DMS153 treated with DMSO at 0.1 percent for 48 hours (cell line): Measurements from ENCODE around the gene DCBLD2.

Experiments
- DNase-seq: peaks from one replicate; lab custom pipeline; 2025; ENCODE audit not compliant: unreplicated experiment; lab: John Stamatoyannopoulos, UW

Gene DCBLD2

DNA sequence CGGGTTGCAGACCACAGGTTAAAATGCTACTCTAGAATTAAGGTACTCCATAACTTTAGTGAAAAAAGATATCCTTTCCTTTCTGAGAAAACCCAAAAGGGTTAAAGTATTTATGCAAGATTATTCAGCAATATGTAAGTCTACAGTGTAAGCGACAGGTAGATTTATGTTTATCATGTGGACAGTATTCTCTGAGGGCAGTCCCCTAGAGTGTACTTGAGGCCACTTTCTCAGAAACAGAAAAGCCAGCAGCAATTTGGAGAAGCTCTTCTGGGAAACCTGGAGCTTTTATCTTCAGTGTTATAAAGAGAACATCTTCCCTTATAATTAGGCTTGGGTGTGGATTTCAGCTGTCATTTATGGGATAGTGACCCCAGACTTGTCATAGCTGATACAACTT is 129.5 kb downstream of the DCBLD2 start:
- DNase-seq, result no peak

DNA sequence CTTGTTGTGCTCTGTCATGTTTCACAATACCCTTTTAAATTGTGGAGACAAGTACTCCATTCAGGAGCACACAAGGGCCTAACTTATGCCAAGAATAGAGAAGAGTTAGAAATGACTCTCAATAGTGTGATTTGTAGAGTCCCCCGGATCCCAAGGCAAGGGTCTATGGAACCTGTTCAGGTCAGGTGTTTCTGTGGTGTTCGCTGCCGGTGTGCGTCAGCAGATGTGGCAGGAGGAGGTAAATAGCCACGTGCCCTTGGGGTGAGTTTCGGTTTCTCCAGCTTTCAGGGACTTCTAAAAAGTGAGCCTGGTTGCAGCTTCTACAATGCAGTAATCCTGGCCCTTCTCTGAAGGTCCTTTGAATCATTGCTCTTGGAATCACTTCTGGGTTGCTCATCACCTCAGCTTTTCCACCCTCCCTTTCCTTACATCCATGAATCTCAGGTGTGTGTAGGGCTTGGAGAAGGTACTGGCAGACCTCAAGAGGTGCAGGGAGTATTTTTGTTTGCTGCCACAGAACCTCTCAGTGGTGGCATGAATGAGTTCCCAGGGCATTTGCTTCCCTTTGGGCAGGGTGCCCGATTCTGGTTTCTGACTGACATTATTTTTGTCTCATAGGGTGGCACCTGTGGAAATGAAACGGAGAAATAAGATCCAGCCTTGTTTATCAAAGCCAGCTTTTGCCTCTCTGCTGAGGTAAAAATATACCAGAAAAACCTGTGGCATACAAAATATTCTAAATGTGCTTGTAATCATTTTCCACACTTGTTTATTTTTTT is 131.0 kb downstream of the DCBLD2 start:
- DNase-seq, result no peak

DNA sequence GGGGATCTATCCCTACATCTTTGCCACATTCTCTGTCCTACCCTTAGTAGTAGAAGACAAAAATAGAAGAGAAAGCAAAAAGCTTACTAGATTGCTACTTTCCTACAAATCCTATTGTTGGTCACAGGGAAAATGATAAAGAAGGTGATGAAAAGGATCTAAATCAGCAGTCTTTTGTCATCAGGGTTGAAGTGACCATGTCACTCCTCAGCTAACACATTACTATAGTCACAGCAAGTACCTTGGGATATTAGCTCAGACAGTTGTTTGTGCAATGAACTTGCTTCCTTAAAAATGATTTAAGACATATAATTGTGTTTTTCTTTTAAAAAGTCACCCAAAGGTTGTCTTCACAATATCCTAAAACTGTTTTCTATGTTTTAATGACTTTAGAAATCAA is 132.0 kb downstream of the DCBLD2 start:
- DNase-seq, result no peak

DNA sequence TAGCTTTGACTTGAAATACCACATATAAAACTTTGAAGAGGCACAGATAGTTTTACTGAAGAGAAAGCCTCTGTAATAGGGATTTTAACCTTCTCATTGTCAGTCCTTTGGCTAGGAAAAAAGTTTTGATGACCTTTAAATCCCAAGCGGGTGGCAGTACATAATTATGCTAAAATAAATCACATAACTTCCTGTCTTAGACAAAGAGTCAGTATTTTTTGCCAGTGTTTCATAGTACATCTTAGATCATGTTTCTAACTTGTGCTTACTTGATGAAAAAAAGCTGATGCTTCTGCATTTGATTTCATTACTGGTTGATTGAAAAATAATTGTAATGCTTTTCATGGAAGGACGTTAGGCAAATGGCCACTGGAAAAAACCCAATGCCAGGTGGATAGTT is 132.5 kb downstream of the DCBLD2 start:
- no peak for DNase-seq

DNA sequence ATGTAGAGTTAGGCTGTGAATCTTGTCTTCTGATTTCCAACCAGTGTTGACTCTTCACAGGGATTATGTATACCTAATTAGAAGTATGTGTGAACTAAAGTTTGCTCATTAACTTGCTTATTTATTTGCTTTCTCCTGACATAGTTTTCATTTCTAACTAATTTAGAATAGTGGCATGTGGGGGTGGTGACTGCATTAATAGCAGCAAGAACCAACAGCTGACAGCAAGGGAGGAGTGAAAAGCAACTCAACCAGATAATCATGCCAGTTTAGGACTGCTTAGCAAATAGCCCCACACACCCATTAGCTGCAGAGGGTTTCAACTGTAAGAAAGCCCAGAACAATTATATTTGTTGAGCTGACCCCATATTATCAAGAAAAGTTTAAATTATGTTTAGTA is 134.6 kb downstream of the DCBLD2 start:
- no peak for DNase-seq

DNA sequence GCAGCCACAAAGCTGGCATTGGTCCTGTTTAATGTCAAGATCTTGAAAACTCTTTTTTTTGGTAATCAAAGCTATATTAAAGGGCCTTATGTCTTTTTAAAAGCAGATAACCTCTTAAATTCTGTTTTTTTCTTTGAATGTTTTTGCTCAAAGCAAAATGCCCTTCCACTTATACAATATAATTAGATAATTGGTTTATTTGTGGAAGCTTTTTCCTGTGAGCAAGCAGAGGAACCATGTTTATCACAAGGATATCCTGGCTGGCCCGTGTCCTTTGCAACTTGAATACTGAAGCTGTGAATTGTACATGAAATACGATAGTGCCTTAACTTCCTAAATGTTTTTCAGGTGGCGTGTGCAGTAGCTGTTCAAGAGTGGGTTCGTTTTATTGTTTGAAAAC is 135.8 kb downstream of the DCBLD2 start:
- no peak for DNase-seq

DNA sequence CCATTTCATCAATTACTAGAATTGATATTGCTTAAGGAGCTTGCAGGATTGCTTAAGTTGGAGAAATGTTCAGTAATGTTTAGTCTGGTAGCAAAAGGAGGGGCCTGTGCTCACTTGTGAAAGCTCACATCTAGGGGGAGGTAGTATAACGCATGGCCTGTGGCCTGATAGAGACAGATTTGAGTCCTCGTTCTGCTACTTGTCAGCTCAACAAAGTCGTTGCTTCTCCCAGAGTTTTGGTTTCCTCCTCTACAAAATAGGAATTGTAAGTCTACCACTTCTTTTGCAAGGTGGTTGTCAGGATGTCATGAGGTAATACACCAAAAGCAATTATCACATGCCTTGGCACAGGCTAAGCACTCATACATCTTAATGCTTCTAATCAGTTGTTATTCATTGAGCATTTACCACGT is 137.0 kb downstream of the DCBLD2 start:
- DNase-seq, result no peak

DNA sequence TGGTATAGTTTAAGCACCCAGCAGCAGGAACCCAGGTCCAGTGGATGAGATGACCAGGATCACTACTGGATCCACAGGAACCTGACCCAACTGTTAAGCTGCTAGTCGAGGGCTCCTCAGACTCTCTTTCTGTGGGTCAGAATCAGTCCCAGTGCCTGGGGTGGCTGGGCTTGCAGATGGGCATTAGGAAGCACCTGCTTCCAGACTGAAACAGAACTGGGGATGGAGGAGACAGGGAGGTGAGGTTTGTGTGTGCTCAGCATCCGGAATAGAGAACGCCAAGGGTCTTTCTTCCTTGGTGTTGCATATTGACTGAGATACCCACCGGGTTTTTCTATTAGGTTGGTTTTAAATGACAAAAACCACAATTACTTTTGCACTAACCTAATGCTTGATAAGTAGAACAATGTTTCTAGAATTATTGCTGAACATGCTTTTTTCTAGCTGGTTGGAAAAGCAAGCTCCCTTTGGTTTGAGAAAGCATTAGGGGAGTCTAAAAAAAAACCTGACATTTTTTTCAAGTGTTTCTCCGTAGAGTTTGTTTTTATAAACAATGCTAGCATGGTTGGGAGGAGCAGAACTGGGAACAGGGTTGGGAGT is 137.6 kb downstream of the DCBLD2 start:
- no peak for DNase-seq

DNA sequence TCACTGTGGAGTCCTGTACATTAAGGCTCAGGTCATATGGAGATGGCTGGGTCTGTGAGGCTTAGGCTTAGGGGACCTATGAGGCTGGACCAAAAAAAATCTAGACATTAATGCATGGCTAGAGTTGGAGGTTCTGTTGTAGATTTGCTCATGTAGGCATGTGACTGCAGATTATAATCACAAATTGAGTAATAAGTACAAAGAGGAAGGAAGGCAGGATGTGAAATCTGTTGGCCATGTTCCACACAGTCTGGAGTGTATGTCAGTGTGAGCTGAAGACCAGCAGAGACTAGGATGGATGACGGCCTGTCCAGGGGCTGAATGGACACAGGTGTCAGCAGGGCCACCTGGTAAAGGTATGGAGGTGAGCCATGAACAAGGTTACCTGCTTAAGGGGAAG is 138.4 kb downstream of the DCBLD2 start, which contains the start of gene ST3GAL6:
TSS of gene ST3GAL6 (plus strand) at position 265 of the 400 bp plus-strand sequence. CDS start 5,101 bp downstream, outside the sequence.
- no peak for DNase-seq

DNA sequence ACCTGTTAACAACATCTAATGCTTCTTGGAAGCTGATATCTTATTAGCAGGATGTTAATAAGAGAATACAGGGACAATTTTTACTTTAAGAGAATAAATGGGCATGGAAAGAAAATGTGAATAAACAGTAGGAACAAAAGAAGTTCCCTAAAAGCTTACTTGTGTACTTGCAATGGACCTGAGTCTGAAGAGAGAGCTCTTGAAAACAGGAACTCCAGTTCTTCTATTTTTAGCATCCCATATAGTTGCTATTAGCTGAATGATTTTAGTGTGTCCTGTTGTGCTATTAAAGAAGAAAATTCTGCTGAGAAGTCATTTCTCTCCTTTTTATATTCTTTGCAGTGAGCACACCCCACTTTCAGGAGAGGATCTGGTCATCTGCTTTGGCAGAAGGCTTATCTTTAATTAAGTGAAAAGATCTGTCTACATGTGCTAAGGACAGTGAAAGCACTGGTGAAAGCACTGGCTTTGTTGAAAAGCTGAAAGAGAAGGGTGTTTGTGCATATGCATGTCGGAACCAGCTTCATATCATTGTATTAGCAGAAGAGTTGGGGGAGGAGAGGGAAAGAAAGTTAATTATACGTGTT is 139.8 kb downstream of the DCBLD2 start:
- DNase-seq, result no peak

DNA sequence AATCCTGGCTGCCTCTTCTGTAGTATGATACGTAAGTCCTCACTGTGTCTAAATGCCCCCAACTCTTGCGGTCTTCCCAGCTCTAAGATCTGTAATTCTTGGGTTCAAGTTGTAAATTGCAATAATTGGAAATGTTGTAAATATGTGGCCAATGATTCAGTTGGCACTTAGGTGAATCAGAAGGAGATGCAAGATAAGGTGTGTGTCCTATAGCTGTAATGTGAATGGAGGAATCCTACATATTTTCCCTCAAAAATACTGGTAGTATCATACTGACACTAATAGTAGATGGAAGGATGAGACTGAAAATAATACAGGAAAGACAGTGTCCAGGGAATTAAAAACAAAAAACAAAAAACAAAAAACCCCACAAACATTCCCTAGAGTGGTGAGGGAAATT is 141.9 kb downstream of the DCBLD2 start:
- DNase-seq, result no peak

DNA sequence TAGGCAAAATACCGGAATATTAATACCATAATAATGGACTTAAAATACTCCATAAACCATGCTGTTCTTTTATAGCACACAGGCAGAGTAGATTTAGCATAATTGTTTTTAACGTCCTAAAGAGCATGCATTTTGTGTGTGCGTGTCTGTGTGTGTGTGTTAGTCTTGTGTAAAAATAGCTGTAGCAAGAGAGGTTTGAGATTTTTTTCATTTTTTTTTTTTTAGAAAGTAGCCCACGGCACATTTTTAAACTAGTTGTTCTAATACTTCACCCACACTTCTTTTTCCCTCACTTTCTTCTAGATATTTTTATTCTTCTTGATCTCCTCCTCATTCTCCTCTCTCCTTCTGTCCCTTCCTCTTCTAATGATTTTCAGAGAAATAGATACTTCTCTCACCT is 145.9 kb downstream of the DCBLD2 start:
- no peak for DNase-seq

DNA sequence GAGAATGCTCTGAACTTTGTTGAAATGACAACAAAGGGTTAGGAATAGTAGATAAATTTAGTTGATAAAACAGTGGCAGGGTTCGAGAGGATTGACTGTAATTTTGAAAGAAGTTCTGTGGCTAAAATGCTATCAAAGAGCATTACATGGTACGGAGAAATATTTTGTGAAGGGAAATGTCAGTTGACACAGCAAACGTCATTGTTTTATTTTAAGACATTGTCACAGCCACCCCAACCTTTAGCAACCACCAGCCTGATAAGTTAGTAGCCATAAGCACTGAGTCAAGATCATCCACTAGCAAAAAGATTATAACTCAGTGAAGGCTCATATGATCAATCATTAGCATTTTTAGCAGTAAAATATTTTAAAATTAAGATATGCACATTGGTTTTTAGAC is 147.0 kb downstream of the DCBLD2 start:
- DNase-seq, result no peak

DNA sequence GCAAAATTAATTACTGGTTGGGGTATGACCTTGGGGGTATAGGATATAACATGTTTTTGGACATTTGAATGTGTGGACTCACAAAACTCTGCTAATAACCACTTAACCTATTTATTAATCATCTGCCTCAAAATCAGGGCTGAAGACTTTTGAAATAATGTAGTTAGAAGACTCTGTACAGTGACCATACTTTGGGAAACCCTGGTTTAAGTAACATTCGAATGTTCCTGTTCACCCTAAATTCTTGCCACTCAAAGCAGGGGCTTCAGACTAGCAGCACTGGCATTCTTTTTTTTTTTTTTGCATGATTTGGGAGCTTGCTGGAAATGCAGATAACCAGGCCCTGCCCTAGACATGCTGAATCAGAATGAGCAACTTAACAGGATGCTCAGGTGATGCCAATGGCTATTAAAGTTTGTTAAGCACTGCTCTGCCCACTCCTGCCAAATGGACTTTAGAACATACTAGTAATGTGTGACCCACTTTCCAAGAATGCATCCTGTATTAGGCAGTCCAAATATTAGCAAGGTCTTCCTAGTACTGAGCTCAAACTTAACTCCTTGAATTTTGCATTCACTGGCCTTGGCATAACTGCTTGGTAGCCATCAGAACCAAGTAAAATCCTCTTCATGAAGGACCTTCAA is 151.1 kb downstream of the DCBLD2 start:
- no peak for DNase-seq

DNA sequence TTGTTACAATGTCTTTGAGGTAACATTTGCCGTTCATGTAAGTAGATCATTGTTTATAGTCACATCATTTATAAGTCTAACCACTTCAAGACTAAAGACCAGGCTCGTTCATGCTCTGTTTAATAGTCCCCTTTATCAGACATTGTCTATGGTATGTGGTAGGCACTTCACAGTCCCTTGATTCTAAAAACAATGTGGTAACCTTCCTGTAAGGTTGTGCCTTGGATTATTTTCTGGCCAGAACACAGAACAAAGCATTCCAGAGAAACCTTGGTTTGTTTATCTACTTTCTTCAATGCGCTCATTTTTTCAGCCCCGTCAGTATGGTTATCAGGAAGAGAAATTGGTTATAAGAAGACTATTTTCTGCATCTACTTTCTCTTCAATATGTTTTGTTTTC is 154.6 kb downstream of the DCBLD2 start:
- no peak for DNase-seq

DNA sequence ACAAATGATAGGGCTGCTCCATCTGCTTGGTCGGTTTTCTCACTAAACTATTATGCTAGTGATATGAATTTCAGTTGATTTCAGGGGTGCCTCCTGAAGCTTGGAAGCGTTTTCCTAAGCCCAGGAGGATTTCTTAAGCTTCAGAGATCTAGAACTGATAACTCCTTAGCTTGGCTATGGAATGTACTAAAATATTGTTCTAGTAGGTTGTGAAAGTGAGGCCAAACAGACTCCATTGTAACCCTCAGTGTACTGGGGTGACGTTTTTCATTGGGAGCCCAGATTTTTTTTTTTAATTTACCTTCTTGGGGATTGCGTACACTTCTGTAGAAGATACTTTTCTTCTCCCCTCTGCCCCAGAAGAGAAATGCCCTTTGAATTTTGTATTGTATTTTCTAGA is 155.4 kb downstream of the DCBLD2 start:
- DNase-seq, result no peak
